Lower lobe of right lung (tissue), 2 donors: ENCODE data around the gene KCNJ12. TPM values are rescaled to one million over a fixed set of nuclear protein-coding genes. Genes with fewer than 3 reads are reported as not detected.
"Not testable (repeated sequence)": the region's sequence is repeated elsewhere in the genome, so short reads cannot be mapped to it uniquely, and the experiment has no call there.

Source experiments
- ATAC-seq, 2 donors: fragments of 200-7000 bp; cut with Tn5 transposase; one replicate each; pipeline ENCODE4 v1.9.1; 2020 to 2022; ENCODE audit warnings: mild to moderate bottlenecking in 2 of 2, moderate library complexity in 2 of 2
- DNase-seq: peaks from one replicate; pipeline ENCODE4 v3.0.0-alpha.2; 2020
- H3K27ac ChIP-seq: fragments of 200-600 bp; one replicate; pipeline ENCODE4 v1.8.0; 2022
- H3K27me3 ChIP-seq: fragments of 200-600 bp; one replicate; pipeline ENCODE4 v1.8.0; 2022; ENCODE audit warnings: low read depth
- H3K36me3 ChIP-seq: fragments of 200-600 bp; one replicate; pipeline ENCODE4 v1.8.0; 2022; ENCODE audit warnings: mild to moderate bottlenecking
- H3K4me1 ChIP-seq: fragments of 200-600 bp; one replicate; pipeline ENCODE4 v1.8.0; 2022
- H3K4me3 ChIP-seq: fragments of 200-600 bp; one replicate; pipeline ENCODE4 v1.8.0; 2022; ENCODE audit warnings: mild to moderate bottlenecking
- H3K9me3 ChIP-seq: fragments of 200-600 bp; one replicate; pipeline ENCODE4 v1.8.0; 2022
- intact Hi-C: fragments of 100-400 bp; cut with DNase I; formaldehyde crosslinking; loops from one replicate; pipeline ENCODE4 v1.11.0; 2022
- total RNA-seq: library from RNA; stranded (reverse); fragmentation: NEBNext Ultra II Directional; extraction: Animal tissue kit (Norgen Biotek cat#: 25700); gene quantifications from one replicate; pipeline ENCODE4 v1.2.1, GENCODE V29; 2021
- TF ChIP-seq, protein P1 (sequence below): fragments of 200-600 bp; IDR thresholded peaks from one replicate; pipeline ENCODE4 v1.8.0; 2022; ENCODE audit warnings: antibody characterized with exemption, mild to moderate bottlenecking
- donor health status: DM: no; HTN: yes; CAD: no; lungs with severe emphysema.

Gene KCNJ12
- total RNA-seq, 1 donor from 2014 or later: 1.9 TPM

DNA sequence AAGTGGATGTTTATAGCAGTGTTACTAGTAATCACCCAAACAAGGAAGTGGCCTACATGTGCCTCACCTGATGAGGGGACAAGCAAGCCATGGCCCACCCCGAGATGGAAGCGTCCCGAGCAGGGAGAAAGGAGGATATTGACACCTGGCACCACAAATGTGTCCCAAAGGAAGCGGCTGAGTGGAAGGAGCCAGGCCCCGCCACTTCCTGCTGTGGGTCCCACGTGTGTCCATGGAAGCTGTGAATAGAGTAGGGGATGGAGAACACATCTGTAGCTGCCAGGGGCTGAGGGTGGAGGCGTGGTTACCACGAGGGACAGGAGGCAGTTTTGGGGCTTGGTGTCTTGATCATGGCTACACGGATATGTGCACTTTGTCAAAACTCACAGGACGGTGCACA is 49.2 kb downstream of the KCNJ12 start:
- Histone ChIP-seq H3K9me3 (no peaks in the 10 kb centered on the region), H3K4me3 (no peak overlapping the region), H3K4me1 (peaks cover 9% of the 10 kb centered on the region), H3K36me3 (no peaks in the 10 kb centered on the region), H3K27me3 (no peaks in the 10 kb centered on the region), H3K27ac (no peak overlapping the region)
- intact Hi-C loops: no loop called here
- ATAC-seq (no peak), DNase-seq (no peak)
- TF ChIP-seq, protein P1, sequence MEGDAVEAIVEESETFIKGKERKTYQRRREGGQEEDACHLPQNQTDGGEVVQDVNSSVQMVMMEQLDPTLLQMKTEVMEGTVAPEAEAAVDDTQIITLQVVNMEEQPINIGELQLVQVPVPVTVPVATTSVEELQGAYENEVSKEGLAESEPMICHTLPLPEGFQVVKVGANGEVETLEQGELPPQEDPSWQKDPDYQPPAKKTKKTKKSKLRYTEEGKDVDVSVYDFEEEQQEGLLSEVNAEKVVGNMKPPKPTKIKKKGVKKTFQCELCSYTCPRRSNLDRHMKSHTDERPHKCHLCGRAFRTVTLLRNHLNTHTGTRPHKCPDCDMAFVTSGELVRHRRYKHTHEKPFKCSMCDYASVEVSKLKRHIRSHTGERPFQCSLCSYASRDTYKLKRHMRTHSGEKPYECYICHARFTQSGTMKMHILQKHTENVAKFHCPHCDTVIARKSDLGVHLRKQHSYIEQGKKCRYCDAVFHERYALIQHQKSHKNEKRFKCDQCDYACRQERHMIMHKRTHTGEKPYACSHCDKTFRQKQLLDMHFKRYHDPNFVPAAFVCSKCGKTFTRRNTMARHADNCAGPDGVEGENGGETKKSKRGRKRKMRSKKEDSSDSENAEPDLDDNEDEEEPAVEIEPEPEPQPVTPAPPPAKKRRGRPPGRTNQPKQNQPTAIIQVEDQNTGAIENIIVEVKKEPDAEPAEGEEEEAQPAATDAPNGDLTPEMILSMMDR: no peak

DNA sequence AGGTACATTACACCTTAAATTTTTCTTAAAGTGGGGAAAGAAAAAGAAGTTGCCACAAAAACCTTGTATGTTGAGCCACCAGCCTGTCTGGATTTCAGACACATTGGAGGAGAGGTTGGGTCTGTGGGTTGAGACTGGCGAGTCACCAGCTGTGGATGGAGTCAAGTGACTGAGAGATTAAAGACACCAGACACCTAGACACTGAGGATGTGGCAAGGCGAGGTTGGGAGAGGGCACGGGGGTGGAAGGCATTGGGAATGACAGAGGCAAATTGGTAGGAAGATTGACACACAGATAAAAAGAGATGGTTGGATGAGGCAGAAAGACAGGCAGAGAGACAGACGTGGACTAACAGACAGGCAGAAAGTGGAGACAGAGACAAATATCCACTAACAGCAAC is 49.6 kb downstream of the KCNJ12 start:
- H3K27ac ChIP-seq: no peak overlapping the region
- no peaks in the 10 kb centered on the region for H3K36me3 ChIP-seq
- no peak for DNase-seq
- no peak overlapping the region for H3K4me3 ChIP-seq
- intact Hi-C loops: no loop called here
- TF ChIP-seq, protein P1: no peak
- H3K27me3 ChIP-seq: no peaks in the 10 kb centered on the region
- H3K9me3 ChIP-seq: no peaks in the 10 kb centered on the region
- ATAC-seq: no peak
- H3K4me1 ChIP-seq: peaks cover 9% of the 10 kb centered on the region

DNA sequence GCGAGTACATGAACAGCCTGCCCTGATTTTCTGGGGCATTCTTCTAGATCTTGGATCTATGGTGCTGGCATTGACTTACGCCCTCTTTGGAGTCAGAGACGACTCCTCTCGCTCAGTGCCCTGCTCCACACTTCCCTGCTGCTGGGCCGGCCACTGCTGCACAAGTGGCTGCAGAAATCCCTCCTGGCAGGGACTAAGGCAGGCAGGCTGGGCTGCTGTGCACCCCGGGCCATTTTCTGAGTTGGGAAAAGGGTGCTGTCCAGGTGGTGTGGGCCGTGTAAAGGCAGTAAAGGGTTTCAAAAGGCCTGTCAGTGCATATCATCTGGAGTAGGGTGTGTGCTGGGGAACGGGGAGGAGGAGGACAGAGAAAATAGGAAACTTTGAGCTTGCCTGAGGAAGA is 50.1 kb downstream of the KCNJ12 start:
- H3K4me3 ChIP-seq, intact Hi-C loops, ATAC-seq: not testable (repeated sequence)

DNA sequence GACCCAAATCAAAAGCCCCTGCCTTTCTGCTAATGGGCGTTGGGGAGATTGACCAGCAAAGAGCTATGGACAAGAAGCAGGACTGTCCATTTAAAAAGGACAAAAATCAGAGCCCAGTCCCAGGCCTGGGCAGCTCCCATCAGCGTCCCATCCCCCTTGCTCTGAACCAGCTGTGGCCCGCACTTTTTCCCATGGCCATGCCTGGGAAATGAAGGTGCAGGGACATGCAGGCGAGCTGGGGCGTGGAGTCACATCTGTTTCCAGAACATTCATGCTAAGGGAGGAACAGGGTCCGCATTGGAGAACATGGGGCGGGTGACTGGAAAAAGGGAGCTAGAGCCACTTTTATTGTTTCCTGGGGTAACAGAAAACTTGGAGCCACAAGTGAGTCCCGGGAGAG is 50.7 kb downstream of the KCNJ12 start:
- H3K27ac ChIP-seq, DNase-seq, H3K27me3 ChIP-seq, H3K36me3 ChIP-seq, ATAC-seq, H3K9me3 ChIP-seq, H3K4me1 ChIP-seq, intact Hi-C loops, H3K4me3 ChIP-seq: not testable (repeated sequence)

More for the DNA sequence above, 50.1 kb downstream of the KCNJ12 start:
- not testable (repeated sequence) for H3K36me3 ChIP-seq, H3K27me3 ChIP-seq, H3K27ac ChIP-seq, H3K9me3 ChIP-seq, H3K4me1 ChIP-seq, DNase-seq

DNA sequence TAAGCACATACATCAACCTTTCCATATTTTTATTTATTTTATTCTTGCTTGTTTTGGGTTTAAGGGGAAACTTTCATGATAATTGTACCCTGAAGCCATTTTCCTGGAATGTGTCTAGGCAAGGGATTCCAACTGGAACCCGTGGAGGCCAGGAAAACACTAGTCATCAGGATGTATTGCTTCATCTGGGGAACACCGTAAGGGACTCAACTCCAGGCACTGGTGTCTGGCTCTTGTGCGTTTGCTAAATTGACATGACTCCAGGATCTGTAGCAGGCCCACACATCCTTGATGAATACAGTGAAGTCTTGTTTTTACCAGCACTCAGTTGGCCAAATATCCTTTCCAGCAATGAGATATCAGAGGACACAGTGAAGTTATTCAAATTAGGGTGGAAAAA is 51.6 kb downstream of the KCNJ12 start:
- intact Hi-C loops, DNase-seq, H3K4me3 ChIP-seq, H3K27me3 ChIP-seq, H3K9me3 ChIP-seq, H3K4me1 ChIP-seq, H3K27ac ChIP-seq, H3K36me3 ChIP-seq, ATAC-seq: not testable (repeated sequence)

DNA sequence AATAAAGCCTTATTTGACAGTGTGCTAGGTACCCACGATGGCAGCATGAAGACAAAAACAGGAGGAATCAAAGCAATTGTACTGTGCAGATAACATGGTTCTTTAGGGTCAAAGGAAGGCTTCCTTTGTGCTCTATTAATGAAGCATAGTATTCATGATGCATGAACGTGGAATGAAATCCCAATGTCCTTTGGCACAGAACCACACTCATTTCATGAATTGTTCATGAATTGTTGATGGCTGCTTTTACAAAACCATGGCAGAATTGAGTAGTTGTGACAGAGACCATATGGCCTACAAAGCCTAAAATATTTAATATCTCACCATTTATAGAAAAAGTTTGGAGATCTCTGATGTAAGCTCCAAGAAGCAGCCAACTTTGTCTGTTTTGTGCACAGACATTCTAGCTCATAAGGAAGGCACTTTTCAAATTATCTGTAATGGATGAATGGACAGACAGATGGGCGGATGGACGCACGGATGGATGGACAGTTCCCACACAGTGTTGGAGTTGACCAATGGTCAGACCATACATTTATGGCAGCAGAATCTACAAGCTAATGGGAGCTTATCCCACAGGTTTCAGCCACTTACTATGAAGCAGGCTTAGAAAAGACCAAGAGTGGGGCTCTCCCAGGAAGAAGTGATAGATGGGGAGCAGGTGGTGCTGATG is 52.7 kb downstream of the KCNJ12 start:
- H3K4me1 ChIP-seq, DNase-seq, H3K9me3 ChIP-seq, intact Hi-C loops, H3K27me3 ChIP-seq, H3K27ac ChIP-seq, H3K4me3 ChIP-seq, H3K36me3 ChIP-seq: not testable (repeated sequence)
- ATAC-seq: peak; percentile 11 to 13

DNA sequence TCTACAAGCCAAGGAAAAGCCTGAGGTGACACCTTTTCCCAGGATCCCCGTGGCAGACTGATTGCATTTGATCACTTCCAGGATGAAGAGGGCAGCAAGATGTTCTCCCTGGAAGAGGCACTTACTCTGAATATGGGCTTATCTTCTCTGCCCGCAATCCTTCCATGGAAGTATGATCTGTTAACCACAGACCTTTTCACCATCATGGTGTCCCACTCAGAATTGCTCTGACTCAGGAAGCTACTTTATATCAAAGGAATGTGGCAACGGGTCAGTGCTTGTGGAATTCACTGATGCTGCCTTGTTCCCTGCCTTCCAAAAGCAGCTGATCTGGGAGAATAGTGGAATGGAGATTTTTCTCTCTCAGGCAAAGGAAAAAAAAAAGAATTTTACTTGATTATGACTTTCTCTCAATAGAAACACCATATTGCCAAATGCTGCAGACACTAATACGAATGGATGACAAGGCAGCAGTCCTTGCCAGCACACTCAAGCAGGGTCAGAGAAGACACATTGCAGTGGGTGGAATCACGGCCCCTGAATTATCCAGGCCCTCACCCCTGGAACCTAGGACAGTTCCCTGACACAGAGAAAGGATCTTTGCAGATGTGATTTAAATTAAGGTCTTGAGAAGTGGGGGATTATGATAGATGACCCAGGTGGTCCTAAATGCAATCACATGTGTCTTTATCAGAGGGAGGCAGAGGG is 53.9 kb downstream of the KCNJ12 start:
- peak; percentile 22 to 25 for ATAC-seq
- H3K4me1 ChIP-seq, H3K36me3 ChIP-seq, H3K4me3 ChIP-seq, H3K27ac ChIP-seq, intact Hi-C loops, H3K27me3 ChIP-seq, DNase-seq, H3K9me3 ChIP-seq: not testable (repeated sequence)

DNA sequence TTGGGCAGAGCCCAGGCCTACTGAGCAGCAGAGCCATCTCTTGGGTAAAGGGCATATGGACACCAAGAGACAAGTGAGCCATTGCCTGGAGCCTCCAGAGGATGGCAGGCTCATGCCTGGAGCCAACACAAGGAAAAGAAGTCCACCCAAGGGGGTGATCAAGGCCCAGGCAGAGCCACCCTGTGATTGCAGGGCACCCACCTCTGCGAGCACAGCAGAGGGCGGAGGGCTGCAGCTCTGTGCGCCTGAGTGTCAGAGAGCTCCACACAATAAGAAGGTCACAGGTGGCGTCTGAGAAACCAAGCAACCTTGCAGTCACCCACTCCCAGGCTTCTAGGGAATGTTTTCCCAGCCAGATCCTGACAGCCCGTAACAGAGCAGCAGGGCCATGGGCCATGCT is 57.8 kb downstream of the KCNJ12 start:
- ATAC-seq, DNase-seq, H3K4me1 ChIP-seq, H3K4me3 ChIP-seq, H3K9me3 ChIP-seq, H3K27ac ChIP-seq, H3K27me3 ChIP-seq, H3K36me3 ChIP-seq, intact Hi-C loops: not testable (repeated sequence)

DNA sequence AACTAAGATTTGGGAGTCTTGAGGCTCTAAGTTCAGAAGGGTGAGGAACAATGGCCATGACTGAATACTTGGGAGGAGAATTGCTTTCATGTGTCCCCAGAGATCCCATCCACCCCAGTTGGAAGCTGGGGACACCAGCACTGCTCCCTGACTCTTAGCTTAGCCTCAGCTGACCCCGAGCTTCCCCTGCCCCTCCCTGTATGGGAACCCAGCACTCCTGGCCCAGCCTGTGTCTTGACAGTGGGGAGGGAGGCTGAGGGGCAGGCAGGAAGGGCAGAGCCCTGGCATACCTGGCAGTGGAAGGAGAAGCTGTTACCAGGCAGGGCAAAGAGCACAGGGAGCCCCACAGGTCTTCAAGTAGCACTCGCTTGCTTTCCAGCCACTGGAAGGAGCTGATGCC is 58.8 kb downstream of the KCNJ12 start:
- H3K36me3 ChIP-seq, H3K4me3 ChIP-seq, DNase-seq, intact Hi-C loops, H3K9me3 ChIP-seq, ATAC-seq, H3K4me1 ChIP-seq, H3K27me3 ChIP-seq, H3K27ac ChIP-seq: not testable (repeated sequence)

DNA sequence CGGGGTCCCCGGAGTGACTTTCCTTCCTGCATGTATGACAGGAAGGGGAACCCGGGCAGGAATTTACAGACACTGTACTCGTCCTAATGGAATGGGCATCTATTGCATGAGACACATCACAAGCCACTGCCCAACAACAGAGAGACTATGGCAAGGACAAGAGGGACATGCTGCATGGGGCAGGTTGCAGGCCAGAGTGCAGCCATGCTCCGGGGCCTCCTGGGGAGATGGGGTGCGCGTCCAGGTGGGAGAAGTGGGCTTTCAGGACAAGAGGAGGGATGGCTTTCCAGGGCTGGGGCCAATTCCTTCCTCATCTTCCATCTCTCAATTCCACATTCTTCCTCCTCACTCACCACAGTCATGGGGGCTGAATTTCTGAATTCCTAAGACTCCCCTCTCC is 60.3 kb downstream of the KCNJ12 start:
- H3K9me3 ChIP-seq, intact Hi-C loops, H3K4me3 ChIP-seq, ATAC-seq, H3K4me1 ChIP-seq, H3K27ac ChIP-seq, H3K36me3 ChIP-seq, DNase-seq, H3K27me3 ChIP-seq: not testable (repeated sequence)

DNA sequence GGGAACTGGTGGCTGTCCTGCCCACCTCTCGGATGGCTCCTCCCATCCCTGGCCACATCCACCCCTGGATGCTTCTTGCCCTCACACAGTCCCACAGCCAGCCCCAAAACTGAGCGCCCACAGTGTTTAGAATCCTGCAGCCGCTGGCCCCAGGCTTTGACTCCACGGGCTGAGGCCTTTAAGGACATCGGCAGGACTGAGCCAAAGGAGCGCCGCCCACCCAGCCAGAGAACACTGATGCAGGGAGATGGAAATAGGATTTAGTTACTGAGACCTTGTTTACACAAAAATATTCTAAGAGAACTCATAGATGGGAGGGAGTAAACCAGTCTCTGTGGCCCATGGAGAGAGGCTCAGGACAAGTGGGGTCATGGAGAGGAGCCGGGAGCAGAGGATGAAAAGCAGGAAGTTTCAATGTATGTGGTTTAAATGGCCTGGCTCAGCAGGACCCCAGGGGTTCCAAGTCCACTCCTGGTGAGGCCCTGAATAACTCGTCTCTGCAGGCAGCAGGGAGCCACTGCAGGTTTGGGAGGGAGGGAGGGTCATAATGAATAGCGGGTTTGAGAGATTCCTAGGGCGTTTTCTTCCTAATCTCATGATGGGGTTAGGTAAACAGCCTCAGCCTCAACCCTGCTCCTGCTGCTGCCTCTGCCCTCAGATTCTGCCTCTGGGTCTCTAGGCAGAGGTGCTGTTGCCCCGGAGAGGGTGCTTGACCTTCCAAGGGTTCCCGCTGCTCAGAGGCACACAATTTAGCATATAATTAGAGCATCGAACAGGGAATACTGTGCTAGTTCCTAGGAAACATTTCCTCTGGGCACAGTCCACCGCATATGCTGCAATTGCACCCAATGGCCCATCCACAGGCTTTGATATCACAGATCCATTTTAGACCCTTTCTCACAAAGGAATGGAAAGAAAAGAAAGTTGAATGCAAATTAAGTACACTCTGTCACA is 61.0 kb downstream of the KCNJ12 start:
- DNase-seq, H3K36me3 ChIP-seq, H3K27me3 ChIP-seq, intact Hi-C loops, H3K4me3 ChIP-seq, H3K27ac ChIP-seq, H3K4me1 ChIP-seq, H3K9me3 ChIP-seq, ATAC-seq: not testable (repeated sequence)
